Stimulated activated CD4-positive, alpha-beta T cell treated with anti-CD3 and anti-CD28 coated beads, Interleukin-4, amount 100 ng/mL, for 24 hours (primary cell): ENCODE measurements around the gene RILPL1.
"Not testable (repeated sequence)": the region's sequence is repeated elsewhere in the genome, so short reads cannot be mapped to it uniquely, and the experiment has no call there.

Experiments
- DNase-seq: peaks from one replicate; pipeline ENCODE4 v3.0.0-alpha.2; 2020

RILPL1 gene

GRCh38 chr12:123491481-123491880 is 42.0 kb downstream of the RILPL1 start:
- no peak for DNase-seq

GRCh38 chr12:123491056-123491455 is 42.5 kb downstream of the RILPL1 start:
- DNase-seq, result no peak

- no peak for DNase-seq
Observed at GRCh38 chr12:123490089-123490488, 43.4 kb downstream of the RILPL1 start.

- DNase-seq, result no peak
Observed at GRCh38 chr12:123489580-123489979, 43.9 kb downstream of the RILPL1 start.

GRCh38 chr12:123488539-123489230 is 44.8 kb downstream of the RILPL1 start:
- no peak for DNase-seq

- no peak for DNase-seq
Observed at GRCh38 chr12:123487428-123487827, 46.1 kb downstream of the RILPL1 start.

- no peak for DNase-seq
Observed at GRCh38 chr12:123485756-123486155, 47.8 kb downstream of the RILPL1 start.

- no peak for DNase-seq
Observed at GRCh38 chr12:123483602-123484248, 49.8 kb downstream of the RILPL1 start.

- DNase-seq, result no peak
Observed at GRCh38 chr12:123482876-123483275, 50.6 kb downstream of the RILPL1 start.

GRCh38 chr12:123481251-123481650 is 52.3 kb downstream of the RILPL1 start:
- not testable (repeated sequence) for DNase-seq

- no peak for DNase-seq
Observed at GRCh38 chr12:123479442-123480180, 53.9 kb downstream of the RILPL1 start.

- DNase-seq, result no peak
Observed at GRCh38 chr12:123478762-123479161, 54.8 kb downstream of the RILPL1 start.

- DNase-seq, result no peak
Observed at GRCh38 chr12:123478069-123478468, 55.5 kb downstream of the RILPL1 start.

GRCh38 chr12:123475246-123475703 is 58.2 kb downstream of the RILPL1 start:
- no peak for DNase-seq

GRCh38 chr12:123474485-123475245 is 58.9 kb downstream of the RILPL1 start:
- no peak for DNase-seq

- no peak for DNase-seq
Observed at GRCh38 chr12:123472438-123472849, 61.1 kb downstream of the RILPL1 start.

GRCh38 chr12:123471374-123472068 is 62.0 kb downstream of the RILPL1 start:
- no peak for DNase-seq

GRCh38 chr12:123469978-123470377 is 63.5 kb downstream of the RILPL1 start:
- DNase-seq, result no peak

- no peak for DNase-seq
Observed at GRCh38 chr12:123468786-123469185, 64.7 kb downstream of the RILPL1 start.

GRCh38 chr12:123465084-123465483 is 68.4 kb downstream of the RILPL1 start:
- no peak for DNase-seq

- not testable (repeated sequence) for DNase-seq
Observed at GRCh38 chr12:123463174-123463573, 70.3 kb downstream of the RILPL1 start.
